GM21360 (cell line): ENCODE data around the gene ACOT6.
"Not testable (repeated sequence)": the region's sequence is repeated elsewhere in the genome, so short reads cannot be mapped to it uniquely, and the experiment has no call there.

ENCODE experiments used
- ATAC-seq: cut with Tn5 transposase; IDR thresholded peaks from one replicate; pipeline ENCODE4 v1.9.1; 2021; ENCODE audit warnings: mild to moderate bottlenecking, moderate library complexity; ENCODE audit not compliant: unreplicated experiment

The ACOT6 gene

DNA sequence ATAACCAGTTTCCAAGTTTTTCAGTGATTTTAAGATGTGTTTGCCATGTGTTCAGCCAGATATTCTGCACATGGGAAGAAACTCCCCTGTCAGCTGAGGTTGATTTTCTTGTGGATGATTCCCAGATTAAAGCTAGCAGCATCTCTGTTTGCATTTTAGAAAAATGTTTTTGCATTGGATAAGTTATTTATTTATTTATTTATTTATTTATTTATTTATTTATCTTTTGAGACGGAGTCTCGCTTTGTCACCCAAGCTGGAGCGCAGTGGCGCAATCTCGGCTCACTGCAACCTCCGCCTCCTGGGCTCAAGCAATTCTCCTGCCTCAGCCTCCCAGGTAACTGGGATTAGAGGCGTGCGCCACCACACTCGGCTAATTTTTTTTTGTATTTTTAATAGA, 17.8 kb upstream of the ACOT6 start:
- ATAC-seq = no peak

DNA sequence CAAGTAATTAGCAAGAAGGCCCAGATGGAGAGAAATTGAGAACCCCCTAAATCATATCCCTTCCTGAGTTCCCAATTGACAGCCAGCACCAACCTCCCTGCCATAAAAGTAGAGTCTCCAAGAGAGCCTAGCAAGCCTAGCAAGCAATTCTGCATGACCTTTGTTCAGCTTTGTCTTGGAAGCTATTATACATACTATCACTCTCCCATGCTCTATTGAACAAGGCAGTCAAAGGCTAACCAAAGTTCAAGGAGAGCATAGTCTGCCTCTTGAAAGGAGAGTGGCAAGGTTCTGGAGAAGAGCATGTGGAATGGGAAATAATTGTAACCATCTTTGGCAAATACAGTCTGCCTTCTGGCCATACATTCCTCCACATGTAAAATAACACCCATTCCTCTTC, 12.8 kb upstream of the ACOT6 start:
- no peak for ATAC-seq

DNA sequence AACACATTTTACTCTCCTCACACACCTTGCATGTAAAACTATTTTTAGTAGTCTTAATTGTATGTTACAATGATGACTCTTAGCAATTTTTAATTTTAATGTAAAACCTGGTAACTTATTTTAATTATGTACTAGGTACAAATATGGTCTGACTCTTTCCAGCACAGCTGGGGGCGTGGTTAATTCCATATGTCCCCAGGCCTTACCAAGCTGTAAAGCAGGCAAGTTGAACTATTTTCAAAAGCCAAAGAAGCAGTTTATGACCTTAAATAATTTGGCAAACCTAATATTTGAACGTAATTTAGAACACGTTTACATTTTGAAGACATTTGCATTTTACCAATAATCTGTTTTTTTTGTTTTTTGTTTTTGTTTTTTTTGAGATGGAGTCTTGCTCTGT, 9.3 kb upstream of the ACOT6 start:
- ATAC-seq = no peak

DNA sequence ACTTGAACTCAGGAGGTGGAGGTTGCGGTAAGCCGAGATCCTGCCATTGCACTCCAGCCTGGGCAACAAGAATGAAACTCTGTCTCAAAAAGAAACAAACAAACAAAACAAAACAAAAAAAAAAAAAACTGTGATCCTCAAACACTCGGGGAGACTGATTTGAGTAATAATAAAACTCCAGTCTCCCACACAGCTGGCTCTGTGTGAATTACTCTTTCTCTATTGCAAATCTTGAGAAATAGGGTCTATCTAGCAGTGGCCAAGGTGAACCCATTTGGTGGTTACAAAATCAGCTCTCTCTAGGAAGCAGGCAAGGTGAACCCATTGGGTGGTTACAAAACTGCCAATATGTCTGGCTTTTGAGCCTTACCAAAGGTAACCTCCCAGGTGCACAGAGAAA, 6.0 kb upstream of the ACOT6 start:
- no peak for ATAC-seq

DNA sequence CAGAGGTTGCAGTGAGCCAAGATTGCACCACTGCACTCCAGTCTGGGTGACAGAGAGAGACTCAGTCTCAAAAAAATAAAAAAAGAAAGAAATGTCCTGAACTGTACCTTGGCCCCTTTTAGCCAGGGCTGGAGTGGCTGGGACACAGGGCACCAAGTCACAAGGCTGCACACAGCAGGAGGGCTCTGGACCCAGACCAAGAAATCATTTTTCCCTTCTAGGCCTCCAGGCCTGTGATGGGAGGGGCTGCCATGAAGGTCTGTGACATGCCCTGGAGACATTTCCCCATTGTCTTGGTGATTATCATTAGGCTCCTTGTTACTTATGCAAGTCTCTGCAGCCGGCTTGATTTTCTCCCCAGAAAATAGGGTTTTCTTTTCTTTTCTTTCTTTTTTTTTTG, 5.1 kb upstream of the ACOT6 start:
- no peak for ATAC-seq

DNA sequence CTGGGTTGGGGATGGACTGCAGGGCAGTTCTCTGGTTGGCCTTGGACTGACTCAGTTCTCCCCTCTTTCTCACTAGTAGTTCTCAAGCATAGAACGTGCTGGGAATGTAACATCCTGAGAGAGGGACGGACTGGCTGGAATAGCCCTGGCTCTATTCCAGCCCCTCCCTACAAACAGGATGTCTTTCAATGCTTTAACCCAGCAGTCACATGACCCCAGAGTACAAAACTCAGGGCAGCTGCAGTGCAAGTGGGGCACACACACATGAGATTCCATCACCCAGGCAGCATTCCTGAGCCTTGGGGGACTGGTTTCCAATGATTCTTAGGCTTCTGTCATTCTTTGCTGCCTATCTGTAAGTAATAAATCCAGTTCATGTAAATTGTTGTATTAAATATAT, 1.6 kb upstream of the ACOT6 start:
- no peak for ATAC-seq

DNA sequence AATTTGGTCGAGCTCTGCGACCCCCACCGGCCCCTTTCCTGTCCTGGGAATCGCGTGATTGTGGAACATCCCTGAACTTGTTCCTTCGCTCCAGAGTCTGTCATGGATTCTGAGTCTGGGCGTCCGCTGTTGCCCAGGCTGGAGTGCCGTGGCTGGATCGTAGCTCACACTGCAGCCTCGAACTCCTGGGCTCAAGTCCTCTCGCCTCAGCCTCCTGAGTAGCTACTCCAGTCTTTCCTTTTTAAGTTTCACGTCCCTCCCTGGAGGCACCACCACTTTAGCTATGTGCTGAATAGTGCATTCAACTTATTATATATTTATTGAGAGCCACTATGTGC, 698 bp downstream of the ACOT6 start:
- peak; percentile 10 for ATAC-seq

DNA sequence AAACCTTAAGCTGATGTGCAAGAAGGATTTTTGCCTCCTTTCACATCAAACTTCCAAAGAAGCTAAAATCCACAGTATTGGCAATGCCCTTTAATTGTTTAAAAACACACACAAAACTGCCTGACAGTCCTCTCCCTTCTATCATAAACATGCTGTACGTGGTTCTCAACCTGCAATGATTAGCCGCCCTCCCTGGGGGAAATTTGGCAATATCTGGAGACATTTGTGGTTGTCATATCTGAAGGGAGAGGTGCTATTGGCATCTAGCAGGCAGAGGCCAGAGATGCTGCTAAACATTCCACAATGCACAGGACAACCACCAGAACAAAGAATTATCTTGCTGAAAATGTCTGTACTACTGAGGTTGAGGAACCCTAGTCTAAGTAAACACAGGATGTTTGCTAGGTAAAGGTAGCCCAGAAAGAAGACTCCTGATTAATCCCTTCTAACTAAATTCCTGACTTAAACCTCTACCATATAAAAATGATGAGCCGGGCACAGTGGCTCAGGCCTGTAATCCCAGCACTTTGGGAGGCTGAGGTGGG, 1.2 kb downstream of the ACOT6 start:
- ATAC-seq = no peak

DNA sequence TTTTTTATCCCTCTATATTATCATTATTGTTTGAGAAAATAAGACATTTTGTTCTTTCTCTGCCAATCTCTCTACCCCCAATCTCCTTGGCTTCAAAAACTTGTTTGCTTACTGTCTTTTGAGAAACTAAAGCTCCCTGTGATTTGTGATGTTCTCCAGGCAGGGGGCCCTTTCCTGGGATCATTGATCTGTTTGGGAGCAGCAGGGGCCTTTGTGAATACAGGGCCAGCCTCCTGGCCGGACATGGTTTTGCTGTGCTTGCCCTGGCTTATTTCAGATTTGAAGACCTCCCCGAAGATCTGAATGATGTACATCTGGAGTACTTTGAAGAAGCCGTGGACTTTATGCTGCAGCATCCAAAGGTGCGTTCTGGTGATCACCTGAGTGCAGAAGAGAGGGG, 4.5 kb downstream of the ACOT6 start:
- no peak for ATAC-seq

DNA sequence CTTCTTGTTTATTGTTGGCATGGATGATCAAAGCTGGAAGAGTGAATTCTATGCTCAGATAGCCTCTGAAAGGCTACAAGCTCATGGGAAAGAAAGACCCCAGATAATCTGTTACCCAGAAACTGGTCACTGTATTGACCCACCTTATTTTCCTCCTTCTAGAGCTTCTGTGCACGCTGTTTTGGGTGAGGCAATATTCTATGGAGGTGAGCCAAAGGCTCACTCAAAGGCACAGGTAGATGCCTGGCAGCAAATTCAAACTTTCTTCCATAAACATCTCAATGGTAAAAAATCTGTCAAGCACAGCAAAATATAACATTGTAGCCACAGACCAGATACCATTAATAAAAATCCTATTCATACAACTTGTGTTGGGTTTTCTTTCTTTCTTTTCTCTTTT, 7.2 kb downstream of the ACOT6 start:
- ATAC-seq = no peak

DNA sequence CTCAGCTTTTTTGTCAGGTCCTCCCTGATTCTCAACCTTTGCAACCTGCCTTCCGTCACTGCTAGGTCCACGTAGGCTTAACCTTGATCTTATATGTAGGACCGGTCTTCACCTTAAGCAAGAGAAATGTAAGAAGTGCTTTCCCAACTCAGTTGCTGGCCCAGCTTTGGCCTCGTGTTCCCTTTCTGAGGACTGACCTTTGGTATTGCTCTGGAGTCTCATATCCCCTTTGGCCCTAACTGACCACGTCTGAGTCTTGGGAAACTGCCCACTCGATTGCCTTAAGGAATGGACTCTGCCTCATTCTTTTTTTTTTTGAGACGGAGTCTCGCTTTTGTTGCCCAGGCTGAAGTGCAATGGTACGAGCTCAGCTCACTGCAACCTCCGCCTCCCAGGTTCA, 8.0 kb downstream of the ACOT6 start:
- no peak for ATAC-seq

DNA sequence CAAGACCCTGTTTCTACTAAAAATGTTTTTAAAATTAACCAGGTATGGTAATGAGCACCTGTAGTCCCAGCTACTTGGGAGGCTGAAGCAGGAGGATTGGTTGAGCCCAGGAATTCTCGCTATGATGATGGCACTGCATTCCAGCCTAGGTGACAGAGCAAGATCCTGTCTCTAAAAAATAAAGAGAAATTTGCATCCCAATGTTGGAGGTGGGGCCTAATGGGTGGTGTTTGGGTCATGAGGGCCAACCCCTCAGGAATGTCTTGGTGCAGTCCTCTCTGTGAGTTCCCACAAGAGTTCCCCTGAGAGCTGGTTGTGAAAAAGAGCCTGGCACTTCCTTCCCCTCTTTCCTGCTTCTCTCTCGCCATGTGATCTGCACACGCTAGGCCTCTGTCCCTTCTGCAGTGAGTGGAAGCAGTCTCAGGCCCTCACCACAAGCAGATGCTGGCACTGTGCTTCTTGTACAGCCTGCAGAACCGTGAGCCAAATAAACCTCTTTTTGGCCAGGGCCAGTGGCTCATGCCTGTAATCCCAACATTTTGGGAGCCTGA, 11.3 kb downstream of the ACOT6 start:
- ATAC-seq = no peak

DNA sequence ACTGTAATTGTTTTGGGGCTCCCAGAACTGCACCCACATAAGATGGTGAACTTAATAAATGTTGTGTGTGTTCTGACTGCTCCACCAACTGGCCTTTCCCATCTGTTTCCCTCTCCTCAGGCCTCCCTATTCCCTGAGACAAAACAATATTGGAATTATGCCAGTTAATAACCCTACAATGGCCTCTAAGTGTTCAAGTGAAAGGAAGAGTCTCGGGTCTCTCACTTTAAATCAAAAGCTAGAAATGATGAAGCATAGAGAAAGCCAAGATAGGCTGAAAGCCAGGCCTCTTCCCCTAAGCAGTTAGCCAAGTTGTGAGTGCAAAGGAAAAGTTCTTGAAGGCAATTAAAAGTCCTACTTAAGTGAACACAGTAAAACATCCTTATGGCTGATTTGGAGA, 13.4 kb downstream of the ACOT6 start:
- no peak for ATAC-seq

DNA sequence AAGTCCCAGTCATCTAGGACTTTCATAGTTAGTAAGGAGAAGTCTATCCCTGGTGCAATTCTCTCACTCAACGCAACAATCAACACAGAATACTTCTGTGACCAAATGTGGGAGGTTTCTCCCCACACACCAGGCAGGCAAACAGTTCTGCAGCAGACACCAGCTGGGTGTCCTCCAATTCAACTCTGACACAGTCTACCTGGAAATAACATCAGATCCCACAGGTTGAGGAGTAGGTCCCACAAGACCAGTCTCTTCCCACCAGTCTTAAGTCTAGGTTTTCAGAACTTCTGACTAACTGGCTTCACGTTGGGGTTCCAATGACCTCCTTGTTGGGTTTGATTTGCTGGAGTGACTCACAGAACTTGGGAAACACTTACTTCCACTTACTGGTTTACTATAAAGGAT, 14.8 kb downstream of the ACOT6 start:
- ATAC-seq = no peak

DNA sequence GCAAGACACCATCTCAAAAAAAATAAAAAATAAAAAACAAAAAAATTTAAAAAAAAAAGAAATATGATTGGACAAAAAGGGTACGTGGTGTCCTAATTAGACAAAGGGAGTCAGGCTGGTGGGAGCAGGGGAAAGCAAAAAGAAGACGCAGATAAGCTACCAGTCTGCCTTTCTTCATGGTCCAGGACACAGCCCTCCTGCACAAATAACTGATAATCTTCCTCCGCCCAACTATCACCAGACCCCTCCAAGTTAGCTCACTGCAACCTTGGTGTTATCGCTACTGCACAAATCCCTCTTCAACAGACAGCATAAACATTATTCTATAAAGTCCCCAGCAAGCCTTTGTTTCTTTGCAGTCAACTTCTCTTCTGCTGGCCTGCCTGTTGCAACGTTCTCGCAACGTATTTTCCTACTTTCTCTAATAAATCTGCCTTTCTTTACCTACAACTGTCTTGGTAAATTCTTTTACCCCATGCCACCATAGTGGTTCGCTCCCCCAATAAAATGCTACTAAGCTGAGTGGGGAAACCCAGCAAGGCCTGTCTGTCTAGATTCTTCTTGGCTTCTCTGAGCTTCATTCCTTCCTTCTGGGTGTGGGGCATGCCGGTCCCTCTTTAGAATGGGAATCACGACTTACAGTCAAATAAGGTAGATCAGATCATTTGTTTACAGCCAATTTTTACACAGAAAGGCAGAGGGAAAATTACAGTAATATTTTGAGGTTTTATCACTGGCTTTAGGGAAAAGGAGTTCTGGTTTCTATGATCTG, 17.9 kb downstream of the ACOT6 start:
- no peak for ATAC-seq

DNA sequence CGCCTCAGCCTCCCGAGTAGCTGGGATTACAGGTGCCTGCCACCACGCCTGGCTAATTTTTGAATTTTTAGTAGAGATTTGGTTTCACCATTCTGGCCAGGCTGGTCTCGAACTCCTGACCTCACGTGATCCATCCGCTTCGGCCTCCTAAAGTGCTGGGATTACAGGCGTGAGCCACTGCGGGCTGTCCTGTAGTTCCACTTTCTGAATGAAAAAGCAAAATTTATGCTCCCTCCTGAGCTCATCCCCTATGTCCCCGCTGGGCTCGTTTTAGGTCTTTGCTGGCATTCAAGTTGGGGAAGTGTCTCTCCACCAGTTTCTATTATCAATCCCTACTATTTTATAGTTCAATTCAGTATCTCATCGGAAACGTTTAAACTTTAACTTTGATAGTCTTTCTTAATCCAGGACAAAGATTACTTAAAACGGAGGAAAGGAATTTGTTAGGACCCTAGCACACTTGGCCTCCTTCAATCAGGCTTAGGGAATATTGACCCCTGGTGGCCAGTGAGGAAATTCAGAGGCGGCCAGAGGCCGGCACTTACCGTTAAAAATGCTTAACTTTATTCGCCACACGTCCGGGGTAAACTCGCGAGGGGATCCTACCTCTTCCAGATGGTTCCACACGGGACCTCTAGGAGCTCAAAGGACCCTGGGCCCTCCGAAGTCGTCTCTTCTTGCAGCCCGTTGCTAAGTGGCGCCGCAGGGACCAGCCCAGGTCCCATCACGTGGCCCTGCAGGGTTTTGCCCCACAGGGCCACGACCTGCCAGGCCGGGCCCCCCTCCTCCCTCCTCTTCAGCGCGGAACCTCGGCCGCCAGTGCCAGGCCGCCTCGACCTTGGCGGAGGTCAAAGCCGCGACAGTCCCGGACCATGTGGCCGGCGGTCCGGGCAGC, 21.0 kb downstream of the ACOT6 start:
- ATAC-seq = no peak

DNA sequence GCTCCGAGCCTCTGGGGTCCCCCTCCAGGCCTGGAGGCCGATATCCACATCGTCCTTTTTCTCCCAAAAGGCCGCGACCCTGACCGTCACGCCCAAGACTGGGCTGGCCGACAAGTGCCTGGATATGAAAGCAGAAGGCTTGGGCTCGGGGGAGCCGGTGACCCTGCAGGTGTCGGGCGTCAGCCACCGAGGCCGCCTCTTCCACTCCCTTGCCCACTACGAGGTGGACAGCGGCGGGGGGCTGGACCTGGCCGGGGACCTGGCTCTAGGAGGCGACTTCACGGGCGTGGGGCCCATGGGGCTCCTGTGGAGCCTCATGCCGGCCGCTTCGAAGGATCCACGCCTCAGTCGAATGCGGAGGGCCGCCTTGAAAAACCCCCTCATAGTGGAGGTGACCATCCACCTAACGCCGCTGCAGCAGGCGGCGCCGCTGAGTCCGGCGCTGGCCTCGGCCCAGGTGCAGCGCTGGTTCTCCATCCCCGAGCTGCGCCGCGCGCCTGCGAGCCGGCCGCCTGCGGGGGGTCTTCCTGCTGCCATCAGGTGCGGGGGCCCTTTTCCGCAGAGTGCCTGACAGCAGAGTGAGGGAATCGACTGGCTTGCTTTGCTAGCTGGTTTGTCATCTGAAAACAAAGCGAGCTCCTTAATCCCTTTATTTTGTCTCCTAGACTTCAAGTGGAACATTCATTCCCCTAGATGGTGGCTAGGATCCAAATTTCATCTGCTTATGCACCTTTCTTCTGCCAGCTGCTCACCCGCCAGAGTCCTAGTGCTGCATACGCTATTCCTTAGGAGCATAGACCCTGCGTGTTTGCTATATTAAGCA, 21.9 kb downstream of the ACOT6 start:
- ATAC-seq = no peak

DNA sequence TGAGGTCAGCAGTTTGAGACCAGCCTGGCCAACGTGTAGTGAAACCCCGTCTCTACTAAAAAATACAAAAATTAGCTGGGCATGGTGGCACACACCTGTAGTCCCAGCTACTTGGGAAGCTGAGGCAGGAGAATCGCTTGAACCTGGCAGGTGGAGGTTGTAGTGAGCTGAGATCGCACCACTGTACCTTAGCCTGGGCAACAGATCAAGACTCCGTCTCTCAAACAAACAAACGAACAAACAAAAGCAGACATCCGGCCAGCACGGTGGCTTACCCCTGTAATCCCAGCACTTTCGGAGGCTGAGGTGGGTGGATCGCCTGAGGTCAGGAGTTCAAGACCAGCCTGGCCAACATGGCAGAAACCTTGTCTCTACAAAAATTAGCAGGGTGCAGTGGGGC, 24.0 kb downstream of the ACOT6 start:
- not testable (repeated sequence) for ATAC-seq

DNA sequence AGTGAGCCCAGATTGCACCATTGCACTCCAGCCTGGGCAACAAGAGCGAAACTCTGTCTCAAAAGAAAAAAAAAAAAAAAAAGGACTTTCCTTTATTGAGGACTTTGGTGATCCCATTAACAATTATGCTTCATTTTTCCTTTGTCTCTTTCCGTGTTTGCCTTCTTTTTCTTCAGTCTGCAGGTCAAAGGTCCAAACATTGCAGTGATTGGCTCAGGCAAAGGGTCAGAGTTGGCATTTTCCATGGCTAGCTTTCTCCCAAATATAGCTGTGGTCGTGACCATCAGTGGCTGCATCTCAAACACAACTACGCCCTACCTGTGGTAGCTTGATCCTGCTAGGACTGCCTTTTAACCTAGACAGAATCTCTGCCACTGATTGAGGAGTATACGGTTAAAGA, 25.5 kb downstream of the ACOT6 start:
- no peak for ATAC-seq

DNA sequence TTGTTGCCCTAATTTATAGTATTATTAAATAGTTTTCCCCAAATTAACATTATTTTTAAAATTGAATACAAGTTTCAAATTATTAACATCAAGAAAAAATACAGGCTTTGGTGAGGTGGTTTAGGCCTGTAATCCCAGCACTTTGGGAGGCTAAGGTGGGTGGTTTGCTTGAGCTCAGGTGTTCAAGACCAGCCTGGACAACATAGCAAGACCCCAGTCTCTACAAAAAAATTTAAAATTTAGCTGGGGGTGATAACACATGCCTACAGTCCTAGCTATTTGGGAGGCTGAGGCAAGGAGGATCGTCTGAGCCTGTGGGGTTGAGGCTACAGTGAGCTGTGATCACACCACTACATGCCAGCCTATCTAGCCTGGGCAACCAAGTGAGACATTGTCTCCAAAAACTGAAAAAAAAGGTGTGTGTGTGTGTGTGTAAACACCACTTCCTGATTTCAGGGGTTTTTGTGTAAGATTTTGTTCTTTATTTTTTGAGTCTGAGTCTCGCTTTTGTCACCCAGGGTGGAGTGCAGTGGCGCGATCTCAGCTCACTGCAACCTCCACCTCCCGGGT, 28.6 kb downstream of the ACOT6 start:
- ATAC-seq = no peak
